Prostate gland (tissue), 2 donors: ENCODE results near the gene KPTN.

Experiments used
- POLR2AphosphoS5 ChIP-seq: sonication (generic); formaldehyde crosslinking; IDR thresholded peaks from one replicate; pipeline ENCODE4 v1.6.1; 2017; ENCODE audit warnings: antibody characterized with exemption
- TF ChIP-seq, protein P1 (sequence below), 4 experiments: fragments of 200-600 bp in 2 of 4; fragments of 450-650 bp in 2 of 4; sonication (generic) in 2 of 4; IDR thresholded peaks; 1 replicate in 3 of 4; 2 replicates in 1 of 4; pipeline ENCODE4 v1.5.1; 2016 to 2019; ENCODE audit warnings: antibody characterized with exemption in 4 of 4, mild to moderate bottlenecking in 2 of 4, moderate library complexity in 2 of 4

DNA sequence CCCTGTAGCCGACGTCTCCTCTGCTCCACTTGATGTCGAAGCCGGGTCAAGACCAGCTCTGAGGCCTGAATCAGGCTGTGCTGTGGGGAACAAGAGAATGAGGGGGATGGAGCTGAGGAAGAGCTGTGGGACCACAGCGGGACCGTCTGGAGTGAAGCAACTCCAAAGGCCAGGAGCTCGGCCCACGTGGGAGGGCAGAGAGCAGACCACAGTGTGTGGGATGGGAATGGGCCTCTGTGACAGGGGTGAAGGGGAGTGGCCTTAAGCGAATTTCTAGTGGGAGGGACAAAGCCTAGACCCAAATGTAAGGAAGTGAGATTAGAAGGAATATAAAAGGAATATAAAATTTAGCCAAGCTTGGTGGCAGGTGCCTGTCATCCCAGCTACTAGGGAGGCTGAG, 8.6 kb downstream of the KPTN start:
- TF ChIP-seq, protein P1, sequence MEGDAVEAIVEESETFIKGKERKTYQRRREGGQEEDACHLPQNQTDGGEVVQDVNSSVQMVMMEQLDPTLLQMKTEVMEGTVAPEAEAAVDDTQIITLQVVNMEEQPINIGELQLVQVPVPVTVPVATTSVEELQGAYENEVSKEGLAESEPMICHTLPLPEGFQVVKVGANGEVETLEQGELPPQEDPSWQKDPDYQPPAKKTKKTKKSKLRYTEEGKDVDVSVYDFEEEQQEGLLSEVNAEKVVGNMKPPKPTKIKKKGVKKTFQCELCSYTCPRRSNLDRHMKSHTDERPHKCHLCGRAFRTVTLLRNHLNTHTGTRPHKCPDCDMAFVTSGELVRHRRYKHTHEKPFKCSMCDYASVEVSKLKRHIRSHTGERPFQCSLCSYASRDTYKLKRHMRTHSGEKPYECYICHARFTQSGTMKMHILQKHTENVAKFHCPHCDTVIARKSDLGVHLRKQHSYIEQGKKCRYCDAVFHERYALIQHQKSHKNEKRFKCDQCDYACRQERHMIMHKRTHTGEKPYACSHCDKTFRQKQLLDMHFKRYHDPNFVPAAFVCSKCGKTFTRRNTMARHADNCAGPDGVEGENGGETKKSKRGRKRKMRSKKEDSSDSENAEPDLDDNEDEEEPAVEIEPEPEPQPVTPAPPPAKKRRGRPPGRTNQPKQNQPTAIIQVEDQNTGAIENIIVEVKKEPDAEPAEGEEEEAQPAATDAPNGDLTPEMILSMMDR (IDR thresholded peaks at IDR 0.05) = no peak
- no peak for TF ChIP-seq POLR2AphosphoS5
